Measurements from ENCODE around the gene CORO2A. TPM values are rescaled to one million over a fixed set of nuclear protein-coding genes. Genes with fewer than 3 reads are reported as not detected.

The CORO2A gene
- total and polyA plus RNA-seq, 2 of the 13 experiments (the other 11 are each of a cell fraction or from before 2014, with no cell fraction given): 14.4 to 15.3 TPM

GRCh38 chr9:98136489-98136888 is 55.9 kb downstream of the CORO2A start:
- no peaks in the 10 kb centered on the region for H3K27me3 ChIP-seq (ENCODE audit: control insufficient read depth in 1 of 2, insufficient read depth in 2 of 2, low read length in 2 of 2)
- no peaks in the 10 kb centered on the region for H4K20me1 ChIP-seq (ENCODE audit: insufficient read depth, low read length)
- H3K79me2 ChIP-seq (ENCODE audit: insufficient read depth, low read length): no peaks in the 10 kb centered on the region
- no peak overlapping the region for H3K4me2 ChIP-seq (ENCODE audit: low read depth, low read length)
- peaks cover 7 to 56% of the 10 kb centered on the region in 2 experiments; a peak in 4 of 5 replicates for H3K36me3 ChIP-seq (replicated peaks in 1 of 2; ENCODE audit: control insufficient read depth in 1 of 2, insufficient read depth in 2 of 2, low read length in 2 of 2)
- H2AFZ ChIP-seq (ENCODE audit: low read length): no peak overlapping the region
- TF ChIP-seq, protein P1, sequence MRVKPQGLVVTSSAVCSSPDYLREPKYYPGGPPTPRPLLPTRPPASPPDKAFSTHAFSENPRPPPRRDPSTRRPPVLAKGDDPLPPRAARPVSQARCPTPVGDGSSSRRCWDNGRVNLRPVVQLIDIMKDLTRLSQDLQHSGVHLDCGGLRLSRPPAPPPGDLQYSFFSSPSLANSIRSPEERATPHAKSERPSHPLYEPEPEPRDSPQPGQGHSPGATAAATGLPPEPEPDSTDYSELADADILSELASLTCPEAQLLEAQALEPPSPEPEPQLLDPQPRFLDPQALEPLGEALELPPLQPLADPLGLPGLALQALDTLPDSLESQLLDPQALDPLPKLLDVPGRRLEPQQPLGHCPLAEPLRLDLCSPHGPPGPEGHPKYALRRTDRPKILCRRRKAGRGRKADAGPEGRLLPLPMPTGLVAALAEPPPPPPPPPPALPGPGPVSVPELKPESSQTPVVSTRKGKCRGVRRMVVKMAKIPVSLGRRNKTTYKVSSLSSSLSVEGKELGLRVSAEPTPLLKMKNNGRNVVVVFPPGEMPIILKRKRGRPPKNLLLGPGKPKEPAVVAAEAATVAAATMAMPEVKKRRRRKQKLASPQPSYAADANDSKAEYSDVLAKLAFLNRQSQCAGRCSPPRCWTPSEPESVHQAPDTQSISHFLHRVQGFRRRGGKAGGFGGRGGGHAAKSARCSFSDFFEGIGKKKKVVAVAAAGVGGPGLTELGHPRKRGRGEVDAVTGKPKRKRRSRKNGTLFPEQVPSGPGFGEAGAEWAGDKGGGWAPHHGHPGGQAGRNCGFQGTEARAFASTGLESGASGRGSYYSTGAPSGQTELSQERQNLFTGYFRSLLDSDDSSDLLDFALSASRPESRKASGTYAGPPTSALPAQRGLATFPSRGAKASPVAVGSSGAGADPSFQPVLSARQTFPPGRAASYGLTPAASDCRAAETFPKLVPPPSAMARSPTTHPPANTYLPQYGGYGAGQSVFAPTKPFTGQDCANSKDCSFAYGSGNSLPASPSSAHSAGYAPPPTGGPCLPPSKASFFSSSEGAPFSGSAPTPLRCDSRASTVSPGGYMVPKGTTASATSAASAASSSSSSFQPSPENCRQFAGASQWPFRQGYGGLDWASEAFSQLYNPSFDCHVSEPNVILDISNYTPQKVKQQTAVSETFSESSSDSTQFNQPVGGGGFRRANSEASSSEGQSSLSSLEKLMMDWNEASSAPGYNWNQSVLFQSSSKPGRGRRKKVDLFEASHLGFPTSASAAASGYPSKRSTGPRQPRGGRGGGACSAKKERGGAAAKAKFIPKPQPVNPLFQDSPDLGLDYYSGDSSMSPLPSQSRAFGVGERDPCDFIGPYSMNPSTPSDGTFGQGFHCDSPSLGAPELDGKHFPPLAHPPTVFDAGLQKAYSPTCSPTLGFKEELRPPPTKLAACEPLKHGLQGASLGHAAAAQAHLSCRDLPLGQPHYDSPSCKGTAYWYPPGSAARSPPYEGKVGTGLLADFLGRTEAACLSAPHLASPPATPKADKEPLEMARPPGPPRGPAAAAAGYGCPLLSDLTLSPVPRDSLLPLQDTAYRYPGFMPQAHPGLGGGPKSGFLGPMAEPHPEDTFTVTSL (CRISPR knock-in tag; IDR thresholded peaks at IDR 0.05; ENCODE audit: borderline replicate concordance): no peak
- TF ChIP-seq ZIK1 (CRISPR knock-in tag; IDR thresholded peaks at IDR 0.05; ENCODE audit: borderline replicate concordance, low read depth) (no peak), PREB (CRISPR knock-in tag; IDR thresholded peaks at IDR 0.05) (no peak), TRIM24 (CRISPR knock-in tag; IDR thresholded peaks at IDR 0.05) (no peak), CEBPB (IDR thresholded peaks at IDR 0.05; ENCODE audit: borderline replicate concordance, low read depth, low read length) (no peak), GZF1 (CRISPR knock-in tag; IDR thresholded peaks at IDR 0.05) (no peak), HINFP (CRISPR knock-in tag; IDR thresholded peaks at IDR 0.05; ENCODE audit: low read depth) (no peak), SAFB2 (CRISPR knock-in tag; IDR thresholded peaks at IDR 0.05; ENCODE audit: borderline replicate concordance, low read depth) (no peak), ZKSCAN8 (CRISPR knock-in tag; IDR thresholded peaks at IDR 0.05; ENCODE audit: borderline replicate concordance) (no peak), ZNF7 (CRISPR knock-in tag; IDR thresholded peaks at IDR 0.05) (no peak), TOE1 (CRISPR knock-in tag; IDR thresholded peaks at IDR 0.05) (no peak), PTBP1 (IDR thresholded peaks at IDR 0.05; ENCODE audit: low read depth, low read length, poor library complexity, severe bottlenecking) (no peak), SIN3B (IDR thresholded peaks at IDR 0.05; ENCODE audit: low read length) (no peak)
- TF ChIP-seq, protein P2, sequence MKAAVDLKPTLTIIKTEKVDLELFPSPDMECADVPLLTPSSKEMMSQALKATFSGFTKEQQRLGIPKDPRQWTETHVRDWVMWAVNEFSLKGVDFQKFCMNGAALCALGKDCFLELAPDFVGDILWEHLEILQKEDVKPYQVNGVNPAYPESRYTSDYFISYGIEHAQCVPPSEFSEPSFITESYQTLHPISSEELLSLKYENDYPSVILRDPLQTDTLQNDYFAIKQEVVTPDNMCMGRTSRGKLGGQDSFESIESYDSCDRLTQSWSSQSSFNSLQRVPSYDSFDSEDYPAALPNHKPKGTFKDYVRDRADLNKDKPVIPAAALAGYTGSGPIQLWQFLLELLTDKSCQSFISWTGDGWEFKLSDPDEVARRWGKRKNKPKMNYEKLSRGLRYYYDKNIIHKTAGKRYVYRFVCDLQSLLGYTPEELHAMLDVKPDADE (CRISPR knock-in tag; IDR thresholded peaks at IDR 0.05): no peak
- TF ChIP-seq, protein P3, sequence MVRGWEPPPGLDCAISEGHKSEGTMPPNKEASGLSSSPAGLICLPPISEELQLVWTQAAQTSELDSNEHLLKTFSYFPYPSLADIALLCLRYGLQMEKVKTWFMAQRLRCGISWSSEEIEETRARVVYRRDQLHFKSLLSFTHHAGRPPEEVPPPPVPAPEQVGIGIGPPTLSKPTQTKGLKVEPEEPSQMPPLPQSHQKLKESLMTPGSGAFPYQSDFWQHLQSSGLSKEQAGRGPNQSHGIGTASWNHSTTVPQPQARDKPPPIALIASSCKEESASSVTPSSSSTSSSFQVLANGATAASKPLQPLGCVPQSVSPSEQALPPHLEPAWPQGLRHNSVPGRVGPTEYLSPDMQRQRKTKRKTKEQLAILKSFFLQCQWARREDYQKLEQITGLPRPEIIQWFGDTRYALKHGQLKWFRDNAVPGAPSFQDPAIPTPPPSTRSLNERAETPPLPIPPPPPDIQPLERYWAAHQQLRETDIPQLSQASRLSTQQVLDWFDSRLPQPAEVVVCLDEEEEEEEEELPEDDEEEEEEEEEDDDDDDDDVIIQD (CRISPR knock-in tag; IDR thresholded peaks at IDR 0.05; ENCODE audit: low read depth): no peak
- ChIA-PET POLR2A (no interaction called here), CTCF (ENCODE audit: low intra/inter-chr PET ratio, low total read pairs) (no interaction called here)
- BruUV-seq (replicated peaks): no TSS peak
- intact Hi-C loops (cut with micrococcal nuclease; ENCODE audit: unreplicated experiment): no loop called here
- in situ Hi-C loops (cut with HindIII; ENCODE audit: extremely low pct_ligation_motif_present, low pct_unique_long_range_greater_than_20kb): no loop called here
- H3K27ac ChIP-seq (ENCODE audit: extremely low read length, insufficient read depth, low read length): no peak overlapping the region
- H3K4me1 ChIP-seq (ENCODE audit: insufficient read depth, low read length): no peaks in the 10 kb centered on the region
- no peak for DNase-seq (ENCODE audit: low spot score)
- ATAC-seq: no peak
- H3K9ac ChIP-seq (ENCODE audit: insufficient read depth, low read depth, low read length): no peak overlapping the region
- no peak for FAIRE-seq
- H3K4me3 ChIP-seq (replicated peaks in 1 of 3; ENCODE audit: insufficient read depth in 1 of 3, low read depth in 2 of 3, low read length in 3 of 3): no peak overlapping the region
- H3K9me3 ChIP-seq (ENCODE audit: low read length): no peaks in the 10 kb centered on the region

All from HepG2 (cell line).